HG03108 (cell line): Measurements from ENCODE around the gene OR1I1.
"Not testable (repeated sequence)": the region's sequence is repeated elsewhere in the genome, so short reads cannot be mapped to it uniquely, and the experiment has no call there.

Source experiments
- ATAC-seq: cut with Tn5 transposase; IDR thresholded peaks from one replicate; pipeline ENCODE4 v1.9.1; 2021; ENCODE audit warnings: moderate library complexity; ENCODE audit not compliant: unreplicated experiment

Gene OR1I1

DNA sequence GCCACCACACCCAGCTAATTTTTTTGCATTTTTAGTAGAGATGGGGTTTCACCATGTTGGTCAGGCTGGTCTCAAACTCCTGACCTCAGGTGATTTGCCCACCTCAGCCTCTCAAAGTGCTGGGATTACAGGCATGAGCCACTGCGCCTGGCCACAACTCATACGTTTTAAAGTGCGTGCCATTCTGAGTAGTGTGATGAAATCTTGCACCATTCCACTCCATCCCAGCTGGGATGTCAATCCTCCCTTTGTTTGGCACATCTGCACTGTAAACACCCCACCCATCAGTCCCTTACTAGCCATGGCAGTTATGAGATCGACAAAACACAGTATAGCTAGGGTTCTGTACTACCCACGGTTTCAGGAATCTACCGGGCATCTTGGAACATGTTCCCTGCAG is 16.0 kb downstream of the OR1I1 start:
- ATAC-seq = not testable (repeated sequence)

DNA sequence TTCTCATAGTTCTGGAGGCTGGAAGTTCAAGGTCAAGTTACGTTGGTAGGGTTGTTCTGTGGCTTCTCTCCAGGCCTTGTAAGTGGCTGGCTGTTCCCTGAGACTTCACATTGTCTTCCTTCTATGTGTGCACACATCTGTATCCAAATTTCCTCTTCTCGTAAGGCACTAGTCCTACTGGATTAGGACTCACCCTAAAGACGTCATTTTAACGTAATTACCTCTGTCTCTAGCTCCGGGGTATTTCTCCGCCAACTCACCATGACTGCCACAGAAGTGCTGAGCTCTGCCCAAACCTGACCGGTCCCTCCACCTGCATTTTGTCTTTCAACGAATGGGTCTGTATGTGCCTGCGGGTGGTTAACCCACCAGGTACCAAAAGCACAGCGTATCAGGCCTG is 16.4 kb downstream of the OR1I1 start:
- no peak for ATAC-seq

DNA sequence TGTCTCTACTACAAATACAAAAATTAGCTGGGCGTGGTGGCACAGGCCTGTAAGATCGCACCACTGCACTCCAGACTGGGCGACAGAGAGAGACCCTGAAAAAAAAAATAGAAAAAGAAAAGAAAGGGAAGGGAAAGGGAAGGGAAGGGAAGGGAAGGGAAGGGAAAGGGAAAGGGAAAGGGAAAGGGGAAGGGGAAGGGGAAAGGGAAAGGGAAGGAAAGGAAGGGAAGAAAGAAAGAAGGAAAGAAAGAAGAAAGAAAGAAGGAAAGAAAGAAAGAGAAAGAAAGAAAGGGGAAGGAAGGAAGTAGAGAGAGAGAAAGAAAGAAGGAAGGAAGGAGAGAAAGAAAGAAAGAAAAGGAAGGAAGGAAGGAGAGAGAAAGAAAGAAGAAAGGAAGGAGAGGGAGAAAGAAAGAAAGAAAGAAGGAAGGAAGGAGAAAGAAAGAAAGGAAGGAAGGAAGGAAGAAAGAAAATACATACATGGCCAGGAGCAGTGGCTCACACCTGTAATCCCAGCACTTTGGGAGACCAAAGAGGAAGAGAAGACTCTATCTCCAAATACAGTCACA is 17.1 kb downstream of the OR1I1 start:
- no peak for ATAC-seq

DNA sequence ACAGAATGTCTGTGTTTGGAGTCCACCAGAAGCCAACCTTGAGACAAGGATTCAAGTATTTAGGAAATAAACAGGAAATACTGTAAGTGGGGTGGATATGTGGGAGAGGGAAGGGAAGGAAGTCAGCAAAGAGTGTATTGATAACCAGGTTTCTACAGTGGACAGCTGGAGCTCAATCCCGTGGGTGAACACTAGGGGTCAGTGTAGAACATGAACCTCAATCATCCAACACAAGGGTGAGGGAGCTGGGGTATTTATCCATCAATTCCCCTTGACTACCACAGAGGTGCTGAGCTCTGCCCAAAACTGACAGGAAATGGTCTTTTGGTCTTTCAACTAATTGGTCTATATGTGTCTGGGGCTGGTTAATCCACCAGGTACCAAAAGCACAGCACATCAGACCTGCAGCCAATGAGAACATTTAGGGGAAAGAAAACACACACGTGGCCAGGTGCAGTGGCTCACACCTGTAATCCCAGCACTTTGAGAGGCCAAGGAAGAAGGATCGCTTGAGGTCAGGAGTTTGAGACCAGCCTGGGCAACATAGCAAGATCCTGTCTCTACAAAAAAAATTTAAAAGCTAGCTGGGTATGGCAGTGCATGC is 19.6 kb downstream of the OR1I1 start:
- no peak for ATAC-seq

DNA sequence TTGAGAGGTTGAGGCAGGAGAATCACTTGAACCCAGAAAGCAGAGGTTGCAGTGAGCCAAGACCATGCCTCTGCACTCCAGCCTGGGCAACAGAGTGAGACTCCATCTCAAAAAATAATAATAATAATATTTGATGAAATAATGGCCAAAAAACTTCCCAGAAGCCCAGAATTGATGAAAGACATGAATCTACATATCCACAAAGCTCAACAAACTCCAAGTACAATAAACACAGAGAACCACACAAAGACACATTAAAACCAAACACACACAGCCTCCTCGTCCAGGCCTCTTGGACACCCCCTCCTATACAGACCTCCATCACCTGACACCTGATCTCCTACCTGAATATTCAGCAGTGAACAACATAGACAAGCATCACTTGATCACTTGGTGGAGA is 22.0 kb downstream of the OR1I1 start:
- no peak for ATAC-seq

DNA sequence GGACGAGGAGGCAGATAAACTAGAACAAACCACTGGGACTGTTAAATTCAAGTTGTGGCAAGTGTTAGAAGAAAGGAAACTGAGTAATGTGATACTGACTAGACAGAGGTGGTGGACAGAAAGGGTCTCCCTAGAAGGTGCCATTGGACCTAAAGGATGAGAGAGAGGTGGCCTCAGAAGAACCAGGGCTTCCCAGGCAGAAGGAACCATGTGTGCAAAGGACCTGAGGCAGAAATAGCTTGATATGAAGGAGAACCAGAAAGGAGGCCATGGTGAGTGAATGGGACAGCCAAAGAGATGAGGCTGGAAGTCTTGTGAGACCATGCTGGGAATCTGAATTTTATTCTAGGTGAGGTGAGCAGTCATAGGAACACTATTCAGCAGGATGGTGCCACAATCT is 22.4 kb downstream of the OR1I1 start:
- ATAC-seq = no peak

DNA sequence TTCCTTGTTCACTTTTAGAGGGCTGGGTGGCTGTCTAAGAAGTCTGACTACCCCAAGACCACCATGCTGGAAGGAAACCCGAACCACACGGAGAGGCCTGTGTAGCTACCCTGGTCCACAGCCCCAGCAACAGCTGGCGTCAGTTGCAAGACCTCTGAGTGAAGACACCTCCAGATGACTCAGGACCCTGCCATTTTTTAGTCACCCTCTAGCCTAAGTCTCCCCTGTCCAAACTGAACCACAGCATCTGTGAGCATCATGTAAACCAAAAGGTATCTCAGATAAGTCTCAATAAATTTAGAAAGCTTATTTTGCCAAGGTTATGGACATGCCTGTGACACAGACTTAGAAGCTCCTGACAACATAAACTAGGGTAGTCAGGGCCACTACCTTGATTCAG is 23.0 kb downstream of the OR1I1 start:
- ATAC-seq = no peak

DNA sequence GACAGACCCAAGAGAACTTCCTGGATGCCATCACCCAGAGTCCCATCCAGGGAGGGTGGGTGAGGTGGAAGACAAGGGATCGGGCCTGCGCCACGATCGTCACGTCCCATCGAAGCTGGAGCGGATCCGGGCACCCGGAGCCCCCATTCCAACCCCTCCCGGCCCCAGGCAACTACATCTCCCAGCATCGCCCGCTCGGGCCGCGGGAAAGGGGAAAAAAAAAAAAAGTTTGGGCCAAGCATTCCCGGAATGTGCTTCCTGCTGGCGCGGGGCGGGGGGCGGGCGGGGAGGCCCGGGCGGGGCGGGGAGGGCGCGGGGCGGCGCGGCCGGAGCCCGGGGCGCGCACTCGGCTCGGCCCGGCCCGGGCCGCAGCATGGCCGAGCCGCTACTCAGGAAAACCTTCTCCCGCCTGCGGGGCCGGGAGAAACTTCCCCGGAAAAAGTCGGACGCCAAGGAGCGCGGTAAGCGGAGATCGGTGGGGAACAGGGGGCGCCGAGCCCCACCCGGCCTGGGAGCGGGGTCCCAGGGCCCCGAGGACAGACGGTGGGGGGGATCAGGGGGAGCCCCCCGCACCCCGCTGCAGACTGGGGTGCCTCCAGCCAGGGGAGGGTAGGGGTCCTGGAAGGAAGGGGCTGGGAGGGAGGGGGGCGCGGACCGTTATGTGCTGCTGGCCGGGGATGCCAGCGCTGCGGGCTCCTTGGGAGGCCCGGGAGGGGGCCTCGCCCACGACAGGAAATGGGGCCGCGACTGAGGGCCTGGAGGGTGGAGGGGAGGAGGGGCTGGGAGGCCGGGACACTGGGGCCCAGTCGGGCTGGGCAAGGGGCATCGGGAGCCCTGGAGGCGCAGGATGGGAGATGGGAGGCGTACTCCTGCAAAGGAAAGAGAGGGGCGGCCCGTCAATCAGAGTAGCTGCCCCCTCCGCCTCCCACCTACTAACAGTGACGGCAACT is 25.3 kb downstream of the OR1I1 start, which contains the start of gene SYDE1:
SYDE1 (plus strand) TSS at position 341 of the 950 bp plus-strand sequence; CDS start at position 374, 33 bp downstream.
- no peak for ATAC-seq

DNA sequence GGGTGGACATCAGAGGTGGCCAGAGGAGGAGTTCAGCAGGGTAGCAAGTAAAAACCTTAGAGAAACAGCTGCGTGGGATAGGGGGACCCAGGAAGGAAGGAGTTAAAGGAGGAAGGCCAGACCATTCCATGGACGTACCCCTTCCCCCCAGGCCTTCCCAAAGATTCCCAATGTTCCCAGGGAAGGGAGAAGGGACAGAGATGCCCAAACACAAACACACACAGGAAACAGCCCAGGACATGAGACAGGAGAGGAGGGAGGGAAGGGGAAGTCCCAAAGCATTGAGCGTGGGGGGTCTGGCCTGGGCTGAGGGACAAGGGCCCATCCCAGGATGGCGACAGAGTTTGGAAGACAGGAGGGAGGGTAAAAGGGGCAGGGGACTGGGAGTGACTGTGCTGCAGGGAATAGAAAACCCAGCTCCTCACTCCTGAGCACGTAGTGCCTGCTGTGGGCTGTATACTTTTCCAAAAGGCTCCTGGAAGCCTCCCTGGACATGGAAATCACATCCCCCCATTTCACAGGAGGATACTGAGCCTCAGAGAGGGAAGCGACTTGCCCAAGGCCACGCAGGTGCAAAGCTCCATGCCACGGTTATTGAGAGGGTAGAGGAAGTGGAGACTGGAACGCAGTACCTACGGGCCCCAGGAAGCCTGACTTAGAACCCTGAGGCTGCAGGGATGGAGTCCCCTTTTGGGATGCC is 26.3 kb downstream of the OR1I1 start:
- no peak for ATAC-seq

DNA sequence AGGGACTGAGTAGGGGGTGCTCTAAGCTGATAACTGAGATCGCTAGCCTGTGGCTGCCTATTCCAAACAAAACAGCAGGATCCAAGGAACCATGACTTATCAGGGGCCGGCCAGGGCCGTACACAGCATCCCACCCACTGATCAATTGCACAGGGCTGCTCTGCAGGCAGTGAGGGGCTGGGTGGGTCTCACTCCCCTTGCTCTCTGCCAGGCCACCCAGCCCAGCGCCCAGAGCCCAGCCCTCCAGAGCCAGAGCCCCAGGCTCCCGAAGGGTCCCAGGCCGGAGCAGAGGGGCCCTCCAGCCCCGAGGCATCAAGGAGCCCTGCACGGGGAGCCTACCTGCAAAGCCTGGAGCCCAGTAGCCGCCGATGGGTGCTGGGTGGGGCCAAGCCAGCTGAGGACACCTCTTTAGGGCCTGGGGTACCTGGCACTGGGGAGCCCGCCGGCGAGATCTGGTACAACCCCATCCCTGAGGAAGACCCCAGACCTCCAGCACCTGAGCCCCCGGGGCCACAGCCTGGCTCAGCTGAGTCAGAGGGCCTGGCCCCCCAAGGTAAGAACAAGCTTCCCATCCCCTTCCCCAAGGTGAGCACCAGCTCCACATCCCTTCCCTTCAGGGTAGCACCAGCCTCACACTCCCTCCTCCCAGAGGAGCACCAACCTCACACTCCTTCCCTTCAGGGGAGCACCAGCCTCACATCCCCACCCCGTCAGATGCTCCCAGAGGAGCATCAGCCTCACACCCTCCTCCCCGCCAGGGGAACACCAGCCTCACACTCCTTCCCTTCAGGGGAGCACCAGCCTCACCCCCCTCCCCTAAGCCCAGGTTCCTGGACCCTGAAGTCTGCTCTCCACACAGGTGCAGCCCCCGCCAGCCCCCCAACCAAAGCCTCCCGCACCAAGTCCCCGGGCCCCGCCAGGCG is 27.1 kb downstream of the OR1I1 start:
- no peak for ATAC-seq

DNA sequence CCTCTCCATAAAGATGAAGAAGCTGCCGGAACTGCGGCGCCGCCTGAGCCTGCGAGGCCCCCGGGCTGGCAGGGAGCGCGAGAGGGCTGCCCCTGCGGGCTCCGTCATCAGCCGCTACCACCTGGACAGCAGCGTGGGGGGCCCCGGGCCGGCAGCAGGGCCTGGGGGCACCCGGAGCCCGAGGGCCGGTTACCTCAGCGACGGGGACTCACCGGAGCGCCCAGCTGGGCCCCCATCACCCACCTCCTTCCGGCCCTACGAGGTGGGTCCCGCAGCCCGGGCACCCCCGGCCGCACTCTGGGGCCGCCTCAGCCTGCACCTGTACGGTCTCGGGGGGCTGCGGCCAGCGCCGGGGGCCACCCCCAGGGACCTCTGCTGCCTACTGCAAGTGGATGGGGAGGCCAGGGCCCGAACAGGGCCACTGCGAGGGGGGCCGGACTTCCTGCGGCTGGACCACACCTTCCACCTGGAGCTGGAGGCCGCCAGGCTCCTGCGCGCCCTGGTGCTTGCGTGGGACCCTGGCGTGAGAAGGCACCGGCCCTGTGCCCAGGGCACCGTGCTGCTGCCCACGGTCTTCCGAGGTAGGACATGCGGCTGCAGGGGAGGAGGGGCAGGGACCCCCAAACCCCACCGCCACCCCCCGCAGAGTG is 27.9 kb downstream of the OR1I1 start:
- no peak for ATAC-seq

DNA sequence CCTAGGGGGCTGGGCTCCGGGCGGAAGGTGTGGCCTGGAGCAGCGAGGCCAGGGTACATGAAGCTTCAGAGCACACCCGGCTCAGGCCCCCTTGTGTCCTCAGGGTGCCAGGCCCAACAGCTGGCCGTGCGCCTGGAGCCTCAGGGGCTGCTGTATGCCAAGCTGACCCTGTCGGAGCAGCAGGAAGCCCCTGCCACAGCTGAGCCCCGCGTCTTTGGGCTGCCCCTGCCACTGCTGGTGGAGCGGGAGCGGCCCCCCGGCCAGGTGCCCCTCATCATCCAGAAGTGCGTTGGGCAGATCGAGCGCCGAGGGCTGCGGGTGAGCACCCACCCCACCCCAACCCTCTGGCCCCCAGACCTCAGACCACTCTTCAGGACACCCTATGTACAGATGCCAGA is 28.4 kb downstream of the OR1I1 start:
- no peak for ATAC-seq

DNA sequence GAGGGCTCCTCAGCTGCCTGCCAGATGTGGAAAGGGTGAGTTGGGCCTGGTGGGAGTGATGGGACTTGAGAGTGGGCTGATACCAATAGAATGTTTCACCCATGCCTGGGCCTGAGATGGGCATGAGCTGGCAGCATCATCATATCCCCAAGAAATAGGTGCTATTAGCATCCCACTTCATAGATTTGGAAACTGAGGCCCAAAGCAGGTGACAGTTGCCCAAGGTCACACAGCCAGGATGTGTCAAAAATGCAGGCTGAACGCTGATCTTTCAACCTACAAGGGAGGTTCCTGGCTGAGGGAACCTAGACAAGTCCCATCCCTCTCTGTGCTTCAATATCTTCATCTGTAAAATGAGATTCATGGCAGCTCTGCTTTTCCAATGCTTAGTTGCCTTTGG is 29.7 kb downstream of the OR1I1 start:
- no peak for ATAC-seq

DNA sequence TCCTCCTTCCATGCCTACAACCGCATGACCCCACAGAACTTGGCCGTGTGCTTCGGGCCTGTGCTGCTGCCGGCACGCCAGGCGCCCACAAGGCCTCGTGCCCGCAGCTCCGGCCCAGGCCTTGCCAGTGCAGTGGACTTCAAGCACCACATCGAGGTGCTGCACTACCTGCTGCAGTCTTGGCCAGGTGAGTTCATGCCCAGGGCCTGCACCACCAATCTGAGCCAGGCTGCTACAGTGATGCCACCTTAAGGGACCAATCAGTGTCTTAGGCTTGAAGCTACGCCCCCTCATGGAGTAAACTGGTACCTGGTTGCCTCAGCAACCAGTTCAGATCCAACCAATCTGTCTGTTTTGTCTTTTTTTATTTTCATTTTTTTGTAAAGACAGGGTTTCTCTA is 30.4 kb downstream of the OR1I1 start:
- no peak for ATAC-seq

DNA sequence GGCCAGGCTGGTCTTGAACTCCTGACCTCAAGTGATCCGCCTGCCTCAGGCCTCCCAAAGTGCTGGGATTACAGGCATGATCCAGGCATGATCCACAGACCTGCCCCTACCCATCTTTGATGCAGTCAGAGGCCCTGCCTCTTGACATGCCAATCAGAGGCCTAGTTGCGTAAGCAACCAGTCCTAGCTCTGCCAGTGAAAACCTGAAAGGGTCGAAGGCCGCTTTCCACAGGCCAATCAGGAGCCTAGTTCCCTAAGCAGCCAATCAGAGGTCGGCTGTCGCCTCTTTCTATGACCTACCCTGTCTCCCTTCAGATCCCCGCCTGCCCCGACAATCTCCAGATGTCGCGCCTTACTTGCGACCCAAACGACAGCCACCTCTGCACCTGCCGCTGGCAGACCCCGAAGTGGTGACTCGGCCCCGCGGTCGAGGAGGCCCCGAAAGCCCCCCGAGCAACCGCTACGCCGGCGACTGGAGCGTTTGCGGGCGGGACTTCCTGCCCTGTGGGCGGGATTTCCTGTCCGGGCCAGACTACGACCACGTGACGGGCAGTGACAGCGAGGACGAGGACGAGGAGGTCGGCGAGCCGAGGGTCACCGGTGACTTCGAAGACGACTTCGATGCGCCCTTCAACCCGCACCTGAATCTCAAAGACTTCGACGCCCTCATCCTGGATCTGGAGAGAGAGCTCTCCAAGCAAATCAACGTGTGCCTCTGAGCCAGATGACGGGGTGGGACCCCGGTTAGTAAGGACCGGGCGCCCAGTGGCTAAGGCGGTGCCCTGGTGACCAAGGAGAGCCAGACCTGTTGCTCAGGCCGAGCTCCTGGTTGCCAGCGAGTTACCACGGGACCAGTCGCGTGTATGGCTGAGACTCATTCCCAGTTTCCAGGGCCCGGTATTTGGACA is 31.5 kb downstream of the OR1I1 start:
- ATAC-seq = no peak

DNA sequence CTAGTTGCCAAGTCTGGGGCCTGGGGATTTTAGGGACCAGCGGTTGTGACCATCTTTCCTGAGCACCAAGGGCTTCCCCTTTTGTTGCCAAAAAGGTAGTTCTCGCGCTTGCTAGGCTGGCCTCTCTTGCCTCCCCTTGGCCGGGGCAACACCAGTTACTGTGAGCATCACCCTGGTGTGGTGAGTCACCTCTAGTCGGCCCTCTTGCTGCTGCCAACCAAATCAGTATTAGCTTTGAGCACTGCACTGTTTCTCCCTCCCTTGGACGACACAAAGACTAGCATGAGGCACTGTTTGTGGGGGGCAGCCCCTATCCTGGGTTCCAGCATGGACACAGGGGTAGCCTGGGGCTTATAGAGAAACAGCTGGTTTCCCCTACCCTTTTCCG is 32.1 kb downstream of the OR1I1 start:
- no peak for ATAC-seq

DNA sequence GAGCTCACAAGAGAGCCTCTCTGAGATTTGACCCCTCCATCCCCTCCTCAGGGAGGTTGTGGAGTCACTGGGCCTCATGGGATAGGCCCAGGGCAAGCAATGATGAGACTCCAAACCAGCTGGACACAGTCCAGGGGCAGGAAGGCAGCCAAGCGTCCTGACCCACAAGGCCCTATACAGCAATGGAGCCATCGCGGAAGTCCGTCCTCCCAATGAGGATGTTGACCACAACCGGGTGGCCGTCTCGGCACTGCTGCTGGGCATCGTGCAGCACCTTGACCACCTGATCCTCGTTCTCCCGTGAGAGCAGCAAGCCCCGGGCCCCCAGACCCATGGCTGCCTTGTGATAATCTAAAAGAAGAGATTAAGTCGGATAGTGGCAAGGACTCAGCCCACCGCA is 33.1 kb downstream of the OR1I1 start:
- ATAC-seq = no peak

DNA sequence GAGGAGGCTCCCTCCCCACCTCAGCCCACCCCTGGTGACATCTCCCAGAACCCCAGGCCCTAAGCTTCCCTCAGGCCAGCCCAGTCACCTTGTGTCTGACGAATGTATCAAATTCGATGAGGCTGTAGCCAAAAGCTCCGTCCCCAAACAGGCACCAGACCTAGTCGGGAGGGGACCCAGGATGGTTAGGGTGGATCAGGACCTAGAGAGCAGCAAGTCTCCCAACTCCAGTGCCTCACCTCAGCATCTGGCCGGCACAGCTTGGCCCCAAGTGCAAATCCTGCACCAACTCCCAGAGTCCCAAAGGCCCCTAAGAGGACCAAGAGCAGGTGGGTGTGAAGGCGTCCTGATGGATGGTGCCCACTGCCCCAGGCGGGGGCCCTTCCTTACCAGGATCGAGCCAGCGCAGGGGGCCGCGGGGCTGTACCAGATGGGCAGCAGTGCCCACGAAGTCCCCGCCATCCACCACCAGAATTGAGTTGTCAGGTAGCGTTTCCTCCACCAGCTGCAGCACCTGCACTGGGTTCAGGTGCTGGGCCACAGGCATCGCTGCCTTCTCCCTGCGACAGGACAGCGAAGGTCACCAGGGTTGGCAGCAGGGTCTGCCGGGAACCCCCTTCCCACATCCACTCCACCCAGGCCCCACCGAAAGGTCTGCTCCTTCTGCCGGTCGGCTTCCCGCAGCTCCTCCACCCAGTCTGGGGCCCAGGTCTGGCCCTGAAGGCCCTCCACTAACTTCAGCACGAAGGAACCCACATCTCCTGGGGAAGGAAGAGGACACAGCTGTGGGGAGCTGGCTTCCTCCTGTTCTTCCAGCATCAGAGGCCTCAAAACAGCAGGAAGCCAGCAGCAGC is 34.0 kb downstream of the OR1I1 start:
- ATAC-seq = no peak
